Small intestine (tissue), 4 donors: ENCODE measurements around the gene TES. TPM values are rescaled to one million over a fixed set of nuclear protein-coding genes. Genes with fewer than 3 reads are reported as not detected.

Experiments used
- polyA plus RNA-seq, 4 donors: library from polyadenylated mRNA; stranded (reverse) in 3 of 4; unstranded in 1 of 4; fragments of 200-250 nt in 3 of 4; fragments of 120-200 nt in 1 of 4; gene quantifications; one replicate each; pipeline versions ENCODE4 v1.2.1 to v1.2.3, GENCODE V29; 2013
- donor health status: healthy with polysubstance abuse.
- donor health status: Bipolar disorder and iron deficiency.
- donor health status: healthy.

The TES gene
- polyA plus RNA-seq, 4 donors: 43.2 to 69.7 (median 60.7) TPM

Other genes starting within 250 kb of the TES start
- gene TFEC, start 179.8 kb upstream of the TES start, polyA plus RNA-seq: 100 to 1,000 TPM in 1 of 4 donors, 10 to 100 TPM in 1, 1 to 10 TPM in 1, under 1 TPM in 1; 0.82 to 128 (median 7.5) TPM